Mesothelial cell of epicardium (in vitro differentiated cells): ENCODE data around the gene ARHGAP20. TPM values are rescaled to one million over a fixed set of nuclear protein-coding genes. Genes with fewer than 3 reads are reported as not detected.

Experiments
- DNase-seq, 2 experiments: peaks; one replicate each; pipeline ENCODE4 v3.0.0; 2021; ENCODE audit warnings: low spot score in 2 of 2; ENCODE audit not compliant: unreplicated experiment in 2 of 2
- H3K27ac Mint-ChIP-seq: 2 replicates; pipeline ENCODE4 v1.8.0; 2021; ENCODE audit warnings: mixed read lengths
- H3K27me3 Mint-ChIP-seq: 2 replicates; pipeline ENCODE4 v1.8.0; 2021; ENCODE audit warnings: low read depth, mixed read lengths
- H3K36me3 Mint-ChIP-seq: 2 replicates; pipeline ENCODE4 v1.8.0; 2021; ENCODE audit warnings: mixed read lengths
- H3K4me1 Mint-ChIP-seq: 2 replicates; pipeline ENCODE4 v1.8.0; 2021; ENCODE audit warnings: mixed read lengths
- H3K4me3 Mint-ChIP-seq: 2 replicates; pipeline ENCODE4 v1.8.0; 2021; ENCODE audit warnings: mild to moderate bottlenecking, moderate library complexity, mixed read lengths
- H3K9me3 Mint-ChIP-seq: 2 replicates; pipeline ENCODE4 v1.8.0; 2021; ENCODE audit warnings: mixed read lengths
- total RNA-seq: library from RNA; stranded (reverse); gene quantifications from 3 replicates; pipeline ENCODE4 v1.2.1, GENCODE V29; 2021
- TF ChIP-seq, protein P1 (sequence below): fragments of 200-600 bp; sonication (generic); IDR thresholded peaks from one replicate; pipeline ENCODE4 v1.5.0; 2021; ENCODE audit warnings: antibody characterized with exemption; ENCODE audit not compliant: unreplicated experiment

The ARHGAP20 gene
- total RNA-seq, 1 donor from 2014 or later: 8.9 TPM

DNA sequence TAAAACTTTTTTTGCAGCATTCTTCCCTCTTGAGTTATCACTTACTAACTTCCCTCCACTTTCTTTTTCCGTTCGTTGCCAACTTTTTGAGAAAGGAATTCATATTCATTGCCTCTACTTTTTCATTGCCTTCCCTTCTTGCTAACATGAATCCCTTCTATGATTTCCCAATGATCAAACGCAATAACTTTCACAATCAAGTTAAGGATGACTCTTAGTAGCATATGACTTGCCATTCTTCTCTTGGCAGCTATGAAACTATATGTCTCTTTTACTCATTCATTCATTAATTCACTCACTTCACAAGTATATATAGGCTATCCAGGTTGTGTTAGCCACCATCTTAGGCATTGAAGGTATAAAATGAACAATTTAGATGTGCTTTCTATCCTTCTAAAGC lies 16.6 kb upstream of the ARHGAP20 start:
- Mint-ChIP-seq H3K36me3 (no peaks in the 10 kb centered on the region), H3K4me1 (peaks cover 7% of the 10 kb centered on the region), H3K9me3 (peaks cover 15% of the 10 kb centered on the region), H3K27me3 (no peaks in the 10 kb centered on the region), H3K4me3 (no peak overlapping the region), H3K27ac (no peak overlapping the region)
- TF ChIP-seq, protein P1, sequence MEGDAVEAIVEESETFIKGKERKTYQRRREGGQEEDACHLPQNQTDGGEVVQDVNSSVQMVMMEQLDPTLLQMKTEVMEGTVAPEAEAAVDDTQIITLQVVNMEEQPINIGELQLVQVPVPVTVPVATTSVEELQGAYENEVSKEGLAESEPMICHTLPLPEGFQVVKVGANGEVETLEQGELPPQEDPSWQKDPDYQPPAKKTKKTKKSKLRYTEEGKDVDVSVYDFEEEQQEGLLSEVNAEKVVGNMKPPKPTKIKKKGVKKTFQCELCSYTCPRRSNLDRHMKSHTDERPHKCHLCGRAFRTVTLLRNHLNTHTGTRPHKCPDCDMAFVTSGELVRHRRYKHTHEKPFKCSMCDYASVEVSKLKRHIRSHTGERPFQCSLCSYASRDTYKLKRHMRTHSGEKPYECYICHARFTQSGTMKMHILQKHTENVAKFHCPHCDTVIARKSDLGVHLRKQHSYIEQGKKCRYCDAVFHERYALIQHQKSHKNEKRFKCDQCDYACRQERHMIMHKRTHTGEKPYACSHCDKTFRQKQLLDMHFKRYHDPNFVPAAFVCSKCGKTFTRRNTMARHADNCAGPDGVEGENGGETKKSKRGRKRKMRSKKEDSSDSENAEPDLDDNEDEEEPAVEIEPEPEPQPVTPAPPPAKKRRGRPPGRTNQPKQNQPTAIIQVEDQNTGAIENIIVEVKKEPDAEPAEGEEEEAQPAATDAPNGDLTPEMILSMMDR: no peak
- no peak for DNase-seq

DNA sequence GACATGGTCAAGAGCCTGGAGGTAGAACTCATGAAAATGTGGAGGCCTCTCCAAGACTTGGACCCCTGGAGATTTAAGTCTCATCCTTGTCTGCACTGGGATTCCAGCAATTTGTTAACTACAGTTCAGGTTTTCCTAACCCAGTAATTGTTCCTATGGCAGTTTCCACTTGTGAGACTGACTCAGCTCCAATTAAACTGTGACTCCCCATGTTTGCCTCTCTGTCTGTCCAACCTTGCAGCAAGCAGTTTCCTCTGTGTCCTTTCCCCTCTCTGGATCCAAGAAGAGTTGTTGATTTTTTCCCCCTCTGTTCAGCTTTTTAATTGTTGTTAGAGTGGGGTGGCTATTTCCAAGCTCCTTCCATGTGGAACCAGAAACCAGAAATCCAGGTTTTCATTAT lies 16.2 kb upstream of the ARHGAP20 start:
- Mint-ChIP-seq H3K4me1 (peaks cover 7% of the 10 kb centered on the region), H3K27me3 (no peaks in the 10 kb centered on the region), H3K36me3 (no peaks in the 10 kb centered on the region), H3K9me3 (peaks cover 15% of the 10 kb centered on the region), H3K4me3 (no peak overlapping the region), H3K27ac (no peak overlapping the region)
- no peak for DNase-seq
- TF ChIP-seq, protein P1: no peak

DNA sequence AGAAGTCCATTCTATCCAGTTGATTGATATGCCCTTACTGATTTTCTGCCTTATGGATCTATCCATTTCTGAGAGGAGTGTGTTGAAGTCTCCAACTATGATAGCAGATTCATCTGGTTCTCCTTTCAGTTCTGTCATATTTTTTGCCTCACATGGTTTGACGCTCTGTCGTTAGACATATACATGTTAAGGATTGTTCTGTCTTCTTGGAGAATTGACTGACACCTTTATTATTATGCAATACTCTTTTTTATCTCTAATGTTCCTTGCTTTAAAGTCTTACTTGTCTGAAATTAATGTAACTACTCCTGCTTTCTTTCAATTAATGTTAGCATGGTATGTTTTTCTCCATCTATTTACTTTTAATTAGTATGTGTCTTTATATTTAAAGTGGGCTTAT lies 12.1 kb upstream of the ARHGAP20 start:
- DNase-seq: no peak
- peaks cover 16% of the 10 kb centered on the region for H3K4me1 Mint-ChIP-seq
- H3K27ac Mint-ChIP-seq: no peak overlapping the region
- TF ChIP-seq, protein P1: no peak
- no peaks in the 10 kb centered on the region for H3K36me3 Mint-ChIP-seq
- H3K27me3 Mint-ChIP-seq: no peaks in the 10 kb centered on the region
- no peak overlapping the region for H3K4me3 Mint-ChIP-seq
- H3K9me3 Mint-ChIP-seq: peaks cover 19% of the 10 kb centered on the region

DNA sequence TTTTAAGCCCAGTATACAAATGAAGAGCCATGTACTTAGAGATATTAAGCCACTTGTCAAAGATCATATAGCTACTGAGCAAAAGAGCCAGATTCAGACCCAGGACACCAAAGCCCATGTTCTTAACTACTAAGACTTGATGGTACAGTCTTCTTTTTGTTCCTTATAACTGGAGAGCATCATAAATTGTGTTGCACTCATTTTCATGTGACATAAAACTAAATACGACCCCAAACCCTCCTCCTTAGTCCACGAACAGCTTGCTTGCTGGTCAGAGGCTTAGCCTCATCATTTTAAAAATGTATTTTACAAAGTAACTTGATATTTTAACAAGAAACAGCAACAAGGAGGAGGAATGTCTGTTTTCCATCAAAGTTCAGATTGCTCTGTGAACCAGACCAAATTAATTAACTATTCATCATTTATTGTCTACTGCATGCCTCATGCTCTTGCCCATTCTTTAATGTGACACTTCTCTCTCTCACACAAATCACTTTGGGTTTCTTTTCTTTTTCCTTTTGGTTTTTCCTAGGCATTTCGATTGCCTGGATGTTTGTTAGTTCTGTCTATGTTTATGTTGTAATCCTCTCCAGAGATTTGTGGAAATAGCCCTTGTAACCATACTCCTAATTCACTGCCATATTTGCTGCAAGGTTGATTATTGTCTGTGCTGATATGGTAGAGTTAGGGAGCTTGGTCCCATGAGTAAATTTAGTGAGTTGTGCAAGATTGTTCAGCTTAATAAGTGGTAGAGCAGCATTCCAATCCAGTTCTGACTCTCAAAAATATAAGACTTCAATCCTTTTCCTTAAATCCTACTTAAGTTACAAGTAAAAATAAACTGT lies 8.4 kb upstream of the ARHGAP20 start:
- peak overlapping the region; percentile 84 for H3K27ac Mint-ChIP-seq
- H3K36me3 Mint-ChIP-seq: no peaks in the 10 kb centered on the region
- TF ChIP-seq, protein P1: no peak
- peaks cover 4% of the 10 kb centered on the region for H3K9me3 Mint-ChIP-seq
- H3K4me1 Mint-ChIP-seq: peaks cover 17% of the 10 kb centered on the region
- no peak for DNase-seq
- peak overlapping the region; percentile 18 for H3K4me3 Mint-ChIP-seq
- no peaks in the 10 kb centered on the region for H3K27me3 Mint-ChIP-seq

DNA sequence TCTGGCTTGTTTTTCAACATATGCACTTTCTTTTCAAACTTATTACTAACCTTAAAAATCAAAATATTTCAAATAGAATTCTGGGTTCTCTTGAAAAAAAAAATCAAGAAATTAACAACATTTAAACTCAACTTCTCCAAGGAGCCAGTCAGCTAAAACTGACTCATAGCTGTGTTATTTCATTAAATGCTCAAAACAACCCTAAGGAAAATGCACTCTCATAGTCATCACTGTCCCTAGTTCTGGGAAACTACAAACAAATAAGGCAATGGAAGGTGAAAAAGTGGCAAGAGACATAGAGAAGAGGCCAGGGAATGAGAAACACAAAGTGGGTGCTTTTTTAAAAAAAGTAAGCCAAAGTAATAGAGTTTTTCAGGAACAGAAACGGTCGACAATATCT lies 4.1 kb upstream of the ARHGAP20 start:
- DNase-seq: no peak
- Mint-ChIP-seq H3K36me3 (no peaks in the 10 kb centered on the region), H3K4me3 (no peak overlapping the region), H3K4me1 (peaks cover 21% of the 10 kb centered on the region), H3K9me3 (no peaks in the 10 kb centered on the region), H3K27me3 (no peaks in the 10 kb centered on the region), H3K27ac (no peak overlapping the region)
- TF ChIP-seq, protein P1: no peak
